PFSK-1 (cell line): ENCODE results near the gene MPO.

Source experiments
- FOXP2 ChIP-seq: optimal IDR thresholded peaks from 2 replicates; pipeline ENCODE3; 2011; ENCODE audit warnings: borderline replicate concordance, control low read depth, inconsistent platforms; ENCODE audit not compliant: insufficient read depth; ENCODE audit errors: extremely low read length, extremely low read depth
- POLR2AphosphoS5 ChIP-seq: IDR thresholded peaks from 2 replicates; pipeline ENCODE4 v1.6.1; 2012; ENCODE audit warnings: low read depth, mild to moderate bottlenecking, control low read depth, low read length, moderate library complexity
- REST ChIP-seq, 2 experiments: IDR thresholded peaks; 2 replicates each; pipeline versions ENCODE4 v1.6.1 to v1.8.0; 2011 to 2012; ENCODE audit warnings: low read depth in 2 of 2, low read length in 2 of 2, control low read depth in 1 of 2, inconsistent platforms in 1 of 2, mild to moderate bottlenecking in 1 of 2, moderate library complexity in 1 of 2; ENCODE audit not compliant: insufficient read depth in 1 of 2
- SIN3A ChIP-seq: IDR thresholded peaks from 2 replicates; pipeline ENCODE4 v1.6.1; 2012; ENCODE audit warnings: mild to moderate bottlenecking, low read length, moderate library complexity, borderline replicate concordance; ENCODE audit not compliant: insufficient read depth
- TAF1 ChIP-seq: IDR thresholded peaks from 2 replicates; pipeline ENCODE4 v1.6.1; 2012; ENCODE audit warnings: low read length, control low read depth, borderline replicate concordance; ENCODE audit not compliant: insufficient read depth

Gene MPO

DNA sequence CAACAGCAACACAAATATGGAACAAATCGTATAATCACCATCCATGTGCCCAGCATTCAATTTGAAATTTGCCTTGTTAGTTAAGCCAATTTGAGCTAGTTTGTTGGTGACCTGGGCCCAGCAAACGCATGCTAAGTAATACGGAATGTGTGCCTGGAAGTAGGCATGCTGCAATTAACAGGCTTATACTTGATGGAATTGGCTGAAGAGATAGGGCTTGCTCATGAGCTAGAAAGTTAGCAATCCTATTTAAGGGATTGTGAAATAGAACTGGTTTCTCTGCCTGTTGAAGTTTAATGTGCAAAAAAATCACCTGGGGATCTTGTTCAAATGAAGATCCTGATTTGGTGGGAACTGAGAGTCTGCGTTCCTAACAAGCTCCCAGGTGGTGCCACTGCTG lies 50.9 kb downstream of the MPO start:
- no peak for TF ChIP-seq SIN3A
- TF ChIP-seq FOXP2 = no peak
- TF ChIP-seq POLR2AphosphoS5 = no peak
- no peak for TF ChIP-seq TAF1
- TF ChIP-seq REST (IDR thresholded peaks at IDR 0.05; ENCODE audit: insufficient read depth in 1 of 2, low read depth in 2 of 2, low read length in 2 of 2) = no peak

DNA sequence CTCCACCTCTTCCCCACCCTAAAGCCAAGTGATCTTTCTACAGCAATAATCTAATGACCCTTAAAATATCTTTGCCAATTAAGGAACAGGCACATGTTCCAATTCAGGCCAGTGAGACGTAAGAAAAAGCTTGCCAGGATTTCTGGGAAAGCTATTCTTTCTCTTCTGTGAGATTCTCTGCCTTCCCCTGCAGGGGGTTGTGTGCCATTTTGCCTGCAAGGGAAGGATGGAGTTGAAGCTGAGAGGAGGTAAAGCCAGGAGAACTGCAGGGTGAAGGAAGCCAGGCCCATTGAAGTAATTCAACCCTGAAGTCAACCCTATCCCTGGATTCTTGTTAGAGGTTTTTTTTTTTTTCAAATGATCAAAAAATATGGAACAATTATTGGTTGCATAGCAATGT lies 51.4 kb downstream of the MPO start:
- TF ChIP-seq TAF1 (no peak), POLR2AphosphoS5 (no peak), SIN3A (no peak)

DNA sequence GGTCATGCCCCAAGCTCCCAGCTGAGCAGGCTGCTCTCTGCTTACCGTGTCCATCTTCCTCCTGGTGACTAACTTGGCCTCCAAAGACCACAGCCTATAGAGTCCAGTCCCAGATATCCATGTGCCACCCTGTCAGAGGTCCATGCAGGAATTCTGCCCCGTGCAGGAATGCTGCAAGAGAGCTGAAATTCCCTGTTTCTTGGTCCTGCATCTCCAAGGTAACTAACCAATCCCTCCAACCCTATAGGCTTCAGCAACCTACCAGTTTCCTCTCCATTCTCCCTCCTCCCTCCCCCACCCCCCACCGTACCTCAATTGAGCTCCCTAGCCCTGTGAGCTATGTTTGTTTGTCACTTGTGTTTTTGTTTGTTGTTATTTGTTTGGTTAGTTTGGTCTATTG lies 52.1 kb downstream of the MPO start:
- no peak for TF ChIP-seq TAF1
- no peak for TF ChIP-seq POLR2AphosphoS5
- TF ChIP-seq REST (IDR thresholded peaks at IDR 0.05; ENCODE audit: insufficient read depth in 1 of 2, low read depth in 2 of 2, low read length in 2 of 2) = no peak
- no peak for TF ChIP-seq FOXP2
- TF ChIP-seq SIN3A = no peak

DNA sequence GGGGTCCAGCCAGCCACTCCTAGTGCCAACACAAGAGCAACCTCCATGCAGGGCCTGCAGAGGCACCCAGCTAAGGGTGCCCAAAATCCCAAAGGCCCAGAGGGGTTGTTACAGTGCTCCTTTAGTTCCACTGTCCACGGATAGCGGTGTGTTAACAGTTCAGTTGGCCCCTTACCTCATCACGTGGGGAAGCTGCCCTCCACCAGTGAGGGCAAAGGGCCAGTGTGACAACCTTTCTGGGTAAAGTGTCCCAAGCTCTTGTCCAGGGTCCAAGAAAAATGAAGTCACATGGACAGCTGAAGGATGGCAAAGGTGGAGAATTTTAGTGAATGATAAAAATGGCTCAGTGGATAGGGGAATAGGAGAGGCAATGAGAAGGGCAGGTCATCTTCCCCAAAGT lies 53.0 kb downstream of the MPO start:
- TF ChIP-seq FOXP2 = no peak
- no peak for TF ChIP-seq TAF1
- TF ChIP-seq SIN3A = no peak
- no peak for TF ChIP-seq POLR2AphosphoS5
- no peak for TF ChIP-seq REST (IDR thresholded peaks at IDR 0.05; ENCODE audit: insufficient read depth in 1 of 2, low read depth in 2 of 2, low read length in 2 of 2)

DNA sequence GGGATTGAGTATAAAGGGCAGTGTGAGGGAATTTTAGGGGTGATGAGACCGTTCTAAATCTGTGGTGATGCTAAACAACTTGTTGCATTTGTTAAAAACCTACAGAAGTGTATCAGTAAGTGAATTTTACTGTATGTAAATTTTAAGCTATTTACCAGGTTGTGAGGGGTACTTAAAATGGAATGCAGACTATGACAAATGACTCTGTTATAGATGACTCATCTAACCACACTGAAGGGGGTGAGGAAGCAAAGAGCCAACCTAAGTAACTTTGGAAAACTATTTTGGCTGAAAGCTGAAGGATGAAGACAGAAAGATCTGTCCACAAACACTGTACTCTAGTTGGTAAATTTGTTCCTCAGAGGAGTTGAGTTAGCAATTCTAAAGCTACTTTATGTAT lies 56.4 kb downstream of the MPO start:
- no peak for TF ChIP-seq REST (IDR thresholded peaks at IDR 0.05; ENCODE audit: insufficient read depth in 1 of 2, low read depth in 2 of 2, low read length in 2 of 2)
- TF ChIP-seq POLR2AphosphoS5 = no peak
- no peak for TF ChIP-seq SIN3A
- TF ChIP-seq TAF1 = no peak
- TF ChIP-seq FOXP2 = no peak
